Measurements from ENCODE around the gene SPSB1.

GRCh38 chr1:9397997-9398526 is 105.4 kb downstream of the SPSB1 start:
- TF ChIP-seq, protein P1, sequence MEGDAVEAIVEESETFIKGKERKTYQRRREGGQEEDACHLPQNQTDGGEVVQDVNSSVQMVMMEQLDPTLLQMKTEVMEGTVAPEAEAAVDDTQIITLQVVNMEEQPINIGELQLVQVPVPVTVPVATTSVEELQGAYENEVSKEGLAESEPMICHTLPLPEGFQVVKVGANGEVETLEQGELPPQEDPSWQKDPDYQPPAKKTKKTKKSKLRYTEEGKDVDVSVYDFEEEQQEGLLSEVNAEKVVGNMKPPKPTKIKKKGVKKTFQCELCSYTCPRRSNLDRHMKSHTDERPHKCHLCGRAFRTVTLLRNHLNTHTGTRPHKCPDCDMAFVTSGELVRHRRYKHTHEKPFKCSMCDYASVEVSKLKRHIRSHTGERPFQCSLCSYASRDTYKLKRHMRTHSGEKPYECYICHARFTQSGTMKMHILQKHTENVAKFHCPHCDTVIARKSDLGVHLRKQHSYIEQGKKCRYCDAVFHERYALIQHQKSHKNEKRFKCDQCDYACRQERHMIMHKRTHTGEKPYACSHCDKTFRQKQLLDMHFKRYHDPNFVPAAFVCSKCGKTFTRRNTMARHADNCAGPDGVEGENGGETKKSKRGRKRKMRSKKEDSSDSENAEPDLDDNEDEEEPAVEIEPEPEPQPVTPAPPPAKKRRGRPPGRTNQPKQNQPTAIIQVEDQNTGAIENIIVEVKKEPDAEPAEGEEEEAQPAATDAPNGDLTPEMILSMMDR (IDR thresholded peaks at IDR 0.05): no peak
- no peak for TF ChIP-seq POLR2A (IDR thresholded peaks at IDR 0.05)

Data from Peyer's patch (tissue), 4 donors.